ENCODE measurements around the gene ZNF460. TPM values are rescaled to one million over a fixed set of nuclear protein-coding genes. Genes with fewer than 3 reads are reported as not detected.

ZNF460 gene
- total RNA-seq, 4 donors from 2014 or later, result 20.2 to 63.3 (median 42.3) TPM

DNA sequence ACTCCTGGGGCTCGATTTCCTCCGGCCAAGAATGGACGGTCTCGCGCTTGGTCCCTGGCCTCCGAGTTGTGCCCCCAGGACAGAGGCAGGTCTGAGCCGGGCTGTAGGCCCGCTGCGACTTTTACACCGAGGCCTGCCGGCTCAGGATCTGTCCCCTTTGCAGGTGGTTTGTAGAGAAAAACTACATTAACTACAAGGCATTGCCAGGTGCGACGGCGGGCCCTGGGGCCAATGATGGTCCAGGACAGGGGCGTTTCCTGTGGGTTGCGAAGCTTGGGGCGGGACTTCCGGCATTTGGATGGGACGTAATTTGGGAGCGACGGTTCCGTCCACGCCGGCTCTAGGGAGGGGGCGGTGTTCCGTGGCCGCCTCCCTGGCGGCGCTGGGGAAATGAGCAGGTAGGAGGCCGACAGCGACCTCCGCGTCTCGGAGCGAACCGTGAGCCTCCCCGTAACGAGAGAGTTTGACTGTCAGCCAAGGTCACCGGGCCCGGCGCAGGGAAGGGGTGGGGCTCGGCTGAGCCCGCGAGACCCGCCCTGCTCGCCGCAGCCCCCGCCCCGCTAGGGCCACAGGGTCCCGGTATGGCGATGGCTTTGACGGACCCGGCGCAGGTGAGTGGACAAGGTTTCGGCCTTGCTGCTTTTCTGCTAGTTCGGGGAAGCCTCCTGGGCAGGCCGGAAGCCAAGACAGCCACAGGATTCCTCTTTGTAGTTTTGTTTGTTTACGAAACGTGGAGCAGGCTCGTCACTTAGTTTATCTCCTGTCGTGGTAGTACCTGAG is 39.8 kb upstream of the ZNF460 start, which contains the start of gene ZNF805:
Gene ZNF805, plus strand, starts transcription at position 322 of the 780 bp plus-strand sequence. Its CDS starts 260 bp downstream, at position 582.
- ATAC-seq (peak; percentile 98 to 99), DNase-seq (peak; percentile 94 to 97)
- TF ChIP-seq, protein P1, sequence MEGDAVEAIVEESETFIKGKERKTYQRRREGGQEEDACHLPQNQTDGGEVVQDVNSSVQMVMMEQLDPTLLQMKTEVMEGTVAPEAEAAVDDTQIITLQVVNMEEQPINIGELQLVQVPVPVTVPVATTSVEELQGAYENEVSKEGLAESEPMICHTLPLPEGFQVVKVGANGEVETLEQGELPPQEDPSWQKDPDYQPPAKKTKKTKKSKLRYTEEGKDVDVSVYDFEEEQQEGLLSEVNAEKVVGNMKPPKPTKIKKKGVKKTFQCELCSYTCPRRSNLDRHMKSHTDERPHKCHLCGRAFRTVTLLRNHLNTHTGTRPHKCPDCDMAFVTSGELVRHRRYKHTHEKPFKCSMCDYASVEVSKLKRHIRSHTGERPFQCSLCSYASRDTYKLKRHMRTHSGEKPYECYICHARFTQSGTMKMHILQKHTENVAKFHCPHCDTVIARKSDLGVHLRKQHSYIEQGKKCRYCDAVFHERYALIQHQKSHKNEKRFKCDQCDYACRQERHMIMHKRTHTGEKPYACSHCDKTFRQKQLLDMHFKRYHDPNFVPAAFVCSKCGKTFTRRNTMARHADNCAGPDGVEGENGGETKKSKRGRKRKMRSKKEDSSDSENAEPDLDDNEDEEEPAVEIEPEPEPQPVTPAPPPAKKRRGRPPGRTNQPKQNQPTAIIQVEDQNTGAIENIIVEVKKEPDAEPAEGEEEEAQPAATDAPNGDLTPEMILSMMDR (IDR thresholded peaks at IDR 0.05 in 4 of 5, conservative IDR thresholded peaks at IDR 0.05 in 1 of 5), result peak in 3 of 5 experiments; percentile 29 to 38 (median 36)
- TF ChIP-seq POLR2A (IDR thresholded peaks at IDR 0.05), result peak; percentile 62 to 67
- no peaks in the 10 kb centered on the region for H3K27me3 ChIP-seq
- H3K4me3 ChIP-seq, result peak within 1 kb of the TSS; percentile 93 to 98 (median 97)
- intact Hi-C loops (cut with DNase I; ENCODE audit: low total_unique reads) (loop anchor here (1.0 to 2.0 kb wide), 4 partner anchors 40 to 702 kb away; partner anchors contain the start of genes ZFP28, ZNF264, ZNF460 and ZNF776), in situ Hi-C loops (cut with MboI; ENCODE audit: low sequenced_read_pairs in 4 of 4) (no loop called here)
- peaks cover 23% of the 10 kb centered on the region in 2 donors for H3K4me1 ChIP-seq
- H3K9me3 ChIP-seq, result no peaks in the 10 kb centered on the region
- peak within 1 kb of the TSS; percentile 89 to 97 (median 96) for H3K27ac ChIP-seq
- H3K36me3 ChIP-seq, result peaks cover 0 to 16% of the 10 kb centered on the region in 2 donors

DNA sequence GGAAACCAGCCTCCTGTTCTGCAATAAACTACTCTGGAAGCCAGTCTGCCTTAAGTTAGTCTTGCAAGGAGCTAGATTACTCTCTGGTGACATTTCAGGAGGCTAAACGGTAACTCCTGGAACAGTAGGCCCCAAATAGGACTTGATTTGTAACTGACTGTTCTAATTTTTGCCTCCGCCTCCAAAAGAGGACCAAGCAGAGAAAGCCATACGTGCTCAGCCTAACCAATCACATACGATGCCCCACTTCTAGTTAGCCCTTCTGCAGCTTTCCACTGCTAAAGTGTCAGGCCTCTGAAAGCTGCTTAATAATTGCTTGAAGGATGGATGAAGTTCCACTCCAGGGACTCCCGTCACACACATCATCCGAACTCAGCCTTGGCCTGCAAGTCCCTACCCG is 39.1 kb upstream of the ZNF460 start:
- peak overlapping the region; percentile 93 to 98 (median 97) for H3K4me3 ChIP-seq
- in situ Hi-C loops (cut with MboI; ENCODE audit: low sequenced_read_pairs in 4 of 4), result no loop called here

DNA sequence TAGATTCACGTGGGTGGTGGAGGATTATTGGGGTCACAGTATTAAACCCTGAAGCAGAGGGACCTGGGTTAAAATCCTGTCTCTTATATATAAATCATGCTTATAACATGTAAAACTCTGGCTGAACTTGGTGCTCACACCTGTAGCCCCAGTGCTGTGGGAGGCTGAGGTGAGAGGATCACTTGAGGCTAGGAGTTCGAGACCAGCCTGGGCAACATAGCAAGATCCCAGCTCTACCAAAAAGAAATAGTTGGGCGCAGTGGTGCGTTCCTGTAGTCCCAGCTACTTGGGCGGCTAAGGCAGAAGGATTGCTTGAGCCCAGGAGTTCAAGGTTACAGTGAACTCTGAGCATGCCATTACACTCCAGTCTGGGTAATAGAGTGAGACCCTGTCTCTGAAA is 37.5 kb upstream of the ZNF460 start:
- no peak for DNase-seq
- Histone ChIP-seq H3K4me3 (no peak overlapping the region), H3K27ac (no peak overlapping the region), H3K9me3 (no peaks in the 10 kb centered on the region), H3K27me3 (no peaks in the 10 kb centered on the region), H3K36me3 (peaks cover 0 to 34% of the 10 kb centered on the region in 2 donors), H3K4me1 (peaks cover 23% of the 10 kb centered on the region in 2 donors)
- intact Hi-C loops (cut with DNase I; ENCODE audit: low total_unique reads), result no loop called here
- TF ChIP-seq POLR2A (IDR thresholded peaks at IDR 0.05), result no peak
- TF ChIP-seq, protein P1 (IDR thresholded peaks at IDR 0.05 in 4 of 5, conservative IDR thresholded peaks at IDR 0.05 in 1 of 5), result no peak
- in situ Hi-C loops (cut with MboI; ENCODE audit: low sequenced_read_pairs in 4 of 4), result no loop called here
- ATAC-seq, result no peak

More for the DNA sequence above, 39.1 kb upstream of the ZNF460 start:
- H3K9me3 ChIP-seq, result no peaks in the 10 kb centered on the region
- peak overlapping the region; percentile 89 to 97 (median 96) for H3K27ac ChIP-seq
- peaks cover 0 to 22% of the 10 kb centered on the region in 2 donors for H3K36me3 ChIP-seq
- DNase-seq (no peak), ATAC-seq (peak in 1 of 2 donors; percentile 5)
- intact Hi-C loops (cut with DNase I; ENCODE audit: low total_unique reads), result loop anchor here (2.0 kb wide), 1 partner anchor 50 kb away; the partner anchor contains the start of gene ZNF264
- no peaks in the 10 kb centered on the region for H3K27me3 ChIP-seq
- peaks cover 23% of the 10 kb centered on the region in 2 donors for H3K4me1 ChIP-seq
- no peak for TF ChIP-seq POLR2A (IDR thresholded peaks at IDR 0.05)
- TF ChIP-seq, protein P1 (IDR thresholded peaks at IDR 0.05 in 4 of 5, conservative IDR thresholded peaks at IDR 0.05 in 1 of 5), result no peak

DNA sequence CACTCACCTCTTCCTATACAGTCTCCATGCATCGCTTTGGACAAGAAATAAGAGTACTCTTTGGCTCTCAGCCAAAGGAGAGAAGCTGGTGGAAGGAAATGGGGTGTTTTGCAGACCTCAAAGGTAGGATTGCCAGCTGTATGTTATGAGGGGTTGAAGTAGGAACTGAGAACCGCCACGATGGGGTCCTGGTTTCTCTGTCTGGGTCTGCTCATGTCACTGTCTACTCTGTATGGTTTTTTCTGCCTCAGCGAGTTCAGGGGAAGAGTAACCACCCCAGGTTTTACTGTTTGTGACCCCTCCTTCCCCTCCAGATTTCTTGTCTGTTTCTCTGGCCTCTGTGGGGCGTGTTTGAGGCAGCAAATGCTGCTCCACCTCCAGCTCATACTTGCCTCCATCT is 35.8 kb upstream of the ZNF460 start:
- in situ Hi-C loops (cut with MboI; ENCODE audit: low sequenced_read_pairs in 4 of 4), result no loop called here

More for the DNA sequence above, 35.8 kb upstream of the ZNF460 start:
- Histone ChIP-seq H3K4me1 (peaks cover 23% of the 10 kb centered on the region in 2 donors), H3K36me3 (peaks cover 0 to 48% of the 10 kb centered on the region in 2 donors), H3K4me3 (no peak overlapping the region), H3K27me3 (no peaks in the 10 kb centered on the region), H3K9me3 (no peaks in the 10 kb centered on the region), H3K27ac (no peak overlapping the region)
- no peak for DNase-seq
- intact Hi-C loops (cut with DNase I; ENCODE audit: low total_unique reads), result no loop called here
- TF ChIP-seq POLR2A (IDR thresholded peaks at IDR 0.05), result no peak
- TF ChIP-seq, protein P1 (IDR thresholded peaks at IDR 0.05 in 4 of 5, conservative IDR thresholded peaks at IDR 0.05 in 1 of 5), result no peak
- ATAC-seq, result no peak

All from gastrocnemius medialis (tissue), 4 donors.